DMS153 (cell line): ENCODE results near the gene PPFIBP2.

Experiments used
- DNase-seq: peaks from one replicate; lab custom pipeline; 2025; lab: John Stamatoyannopoulos, UW

The PPFIBP2 gene

GRCh38 chr11:7578276-7578955 is 64.6 kb downstream of the PPFIBP2 start:
- DNase-seq = no peak

GRCh38 chr11:7579361-7579791 is 65.6 kb downstream of the PPFIBP2 start:
- DNase-seq = no peak

- DNase-seq = no peak
Observed at GRCh38 chr11:7581021-7581590, 67.3 kb downstream of the PPFIBP2 start.

GRCh38 chr11:7582338-7582985 is 68.7 kb downstream of the PPFIBP2 start:
- DNase-seq = no peak

- no peak for DNase-seq
Observed at GRCh38 chr11:7583248-7583647, 69.4 kb downstream of the PPFIBP2 start.

GRCh38 chr11:7584910-7585309 is 71.1 kb downstream of the PPFIBP2 start:
- DNase-seq = no peak

- no peak for DNase-seq
Observed at GRCh38 chr11:7585816-7586215, 72.0 kb downstream of the PPFIBP2 start.

- no peak for DNase-seq
Observed at GRCh38 chr11:7586376-7586775, 72.6 kb downstream of the PPFIBP2 start.

- DNase-seq = no peak
Observed at GRCh38 chr11:7587712-7588111, 73.9 kb downstream of the PPFIBP2 start.

- no peak for DNase-seq
Observed at GRCh38 chr11:7589861-7590260, 76.1 kb downstream of the PPFIBP2 start.

- no peak for DNase-seq
Observed at GRCh38 chr11:7590529-7590928, 76.7 kb downstream of the PPFIBP2 start.

GRCh38 chr11:7591107-7591894 is 77.5 kb downstream of the PPFIBP2 start:
- no peak for DNase-seq

GRCh38 chr11:7591987-7592386 is 78.2 kb downstream of the PPFIBP2 start:
- DNase-seq = no peak

GRCh38 chr11:7592711-7593110 is 78.9 kb downstream of the PPFIBP2 start:
- no peak for DNase-seq

GRCh38 chr11:7593481-7593880 is 79.7 kb downstream of the PPFIBP2 start:
- no peak for DNase-seq

- no peak for DNase-seq
Observed at GRCh38 chr11:7595016-7595866, 81.4 kb downstream of the PPFIBP2 start.

GRCh38 chr11:7595951-7596350 is 82.2 kb downstream of the PPFIBP2 start:
- no peak for DNase-seq

- DNase-seq = no peak
Observed at GRCh38 chr11:7596975-7597391, 83.2 kb downstream of the PPFIBP2 start.

- peak; percentile 91 for DNase-seq
Observed at GRCh38 chr11:7597620-7598019, 83.8 kb downstream of the PPFIBP2 start.

- no peak for DNase-seq
Observed at GRCh38 chr11:7599209-7599608, 85.4 kb downstream of the PPFIBP2 start.

- no peak for DNase-seq
Observed at GRCh38 chr11:7600205-7600775, 86.5 kb downstream of the PPFIBP2 start.
